ENCODE results near the gene CX3CL1. TPM values are rescaled to one million over a fixed set of nuclear protein-coding genes. Genes with fewer than 3 reads are reported as not detected.

The CX3CL1 gene
- total and polyA plus RNA-seq, 10 of the 15 experiments (the other 5 are each of a cell fraction or from before 2014, with no cell fraction given) = 0.03 to 1.2 (median 0.46) TPM

DNA sequence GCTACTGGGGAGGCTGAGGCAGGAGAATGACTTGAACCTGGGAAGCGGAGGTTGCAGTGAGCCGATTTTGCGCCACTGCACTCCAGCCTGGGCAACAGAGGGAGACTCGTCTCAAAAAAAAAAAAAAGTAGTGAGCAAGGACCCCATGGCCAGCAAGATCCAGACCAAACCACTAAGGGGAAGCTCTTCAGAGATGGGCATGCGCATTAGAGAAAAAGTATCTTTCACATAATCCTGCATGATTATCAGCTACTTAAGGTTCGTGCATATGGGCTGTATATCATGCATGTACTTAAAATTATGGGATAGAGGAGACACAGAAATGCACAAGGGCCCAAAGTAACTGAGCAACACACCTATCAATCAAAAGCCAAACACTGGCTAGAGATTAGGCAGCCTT lies 24.4 kb upstream of the CX3CL1 start:
- POLR2A ChIA-PET = interaction anchor here (0.6 kb wide), 1 partner anchor 43 kb away, joined by 3 read pairs; no protein-coding TSS in a partner anchor

More for the DNA sequence above, 24.4 kb upstream of the CX3CL1 start:
- H3K36me3 ChIP-seq (ENCODE audit: control insufficient read depth in 2 of 2, insufficient read depth in 2 of 2, low read length in 1 of 2) = no peaks in the 10 kb centered on the region
- WGBS (ENCODE audit: insufficient coverage, insufficient replicate concordance, low lambda C conversion rate, missing lambda C conversion rate) = 69% methylated on average over 5 of the region's 6 CpGs
- peaks cover 35% of the 10 kb centered on the region for H3K4me1 ChIP-seq (ENCODE audit: control insufficient read depth, insufficient read depth, low read length)
- H4K20me1 ChIP-seq (ENCODE audit: control insufficient read depth, insufficient read depth) = no peaks in the 10 kb centered on the region
- H2AFZ ChIP-seq (ENCODE audit: control insufficient read depth, low read depth, low read length) = no peak overlapping the region
- H3K79me2 ChIP-seq (ENCODE audit: control insufficient read depth, insufficient read depth, low read length) = no peaks in the 10 kb centered on the region
- FAIRE-seq = no peak
- ChIA-PET CTCF (interaction anchor here (0.6 to 2.1 kb wide), 4 partner anchors 13 to 190 kb away, joined by 3 to 17 read pairs (median 5); no protein-coding TSS in a partner anchor), RAD21 (ENCODE audit: unreplicated experiment) (interaction anchor here (1.7 to 2.1 kb wide), 3 partner anchors 12 to 70 kb away, joined by 4 to 9 read pairs (median 6); no protein-coding TSS in a partner anchor), SMC1A (ENCODE audit: uncharacterized antibody, unreplicated experiment) (interaction anchor here (0.9 to 2.3 kb wide), 4 partner anchors 21 to 70 kb away, joined by 3 to 14 read pairs (median 4); no protein-coding TSS in a partner anchor)
- no peak overlapping the region for H3K27ac ChIP-seq (ENCODE audit: control insufficient read depth, insufficient read depth)
- TF ChIP-seq ZNF687 (IDR thresholded peaks at IDR 0.05) = no peak
- TF ChIP-seq JUNB (IDR thresholded peaks at IDR 0.05) = no peak
- no peak for TF ChIP-seq RELB (IDR thresholded peaks at IDR 0.05; ENCODE audit: low read depth)
- TF ChIP-seq ZNF24 (IDR thresholded peaks at IDR 0.05) = no peak
- no peak for ATAC-seq
- DNase-seq (ENCODE audit: low read depth, low spot score) = no peak
- H3K4me2 ChIP-seq (ENCODE audit: control insufficient read depth, insufficient read depth) = no peak overlapping the region
- BruUV-seq (replicated peaks) = no TSS peak
- intact Hi-C loops (cut with micrococcal nuclease; ENCODE audit: unreplicated experiment) (loop anchor here (10.0 kb wide), 1 partner anchor 257 kb away; no protein-coding TSS in a partner anchor), in situ Hi-C loops (cut with MboI) (no loop called here)
- no peaks in the 10 kb centered on the region for H3K27me3 ChIP-seq (replicated peaks in 1 of 2; ENCODE audit: control insufficient read depth in 2 of 2, insufficient read depth in 2 of 2, low read length in 1 of 2)
- H3K9ac ChIP-seq (ENCODE audit: control insufficient read depth, insufficient read depth, low read length) = no peak overlapping the region
- H3K9me3 ChIP-seq (replicated peaks; ENCODE audit: control insufficient read depth, insufficient read depth, low read length) = no peaks in the 10 kb centered on the region; the same call in 1 of the 3 replicates
- no peak overlapping the region for H3K4me3 ChIP-seq
